WTC11 (cell line): ENCODE measurements around the gene RASD1.

ENCODE experiments used
- ATF1 ChIP-seq: sonication (generic); formaldehyde crosslinking; IDR thresholded peaks from 2 replicates; pipeline ENCODE4 v1.8.1; 2023; ENCODE audit warnings: mild to moderate bottlenecking, moderate library complexity, missing genetic modification reagents
- CREB1 ChIP-seq: sonication (generic); formaldehyde crosslinking; IDR thresholded peaks from 2 replicates; pipeline ENCODE4 v1.8.0; 2023; ENCODE audit warnings: mild to moderate bottlenecking, missing genetic modification reagents
- E2F5 ChIP-seq: sonication (generic); formaldehyde crosslinking; IDR thresholded peaks from 2 replicates; pipeline ENCODE4 v1.8.1; 2022; ENCODE audit warnings: mild to moderate bottlenecking, moderate library complexity, missing genetic modification reagents
- ESRRA ChIP-seq: sonication (generic); formaldehyde crosslinking; IDR thresholded peaks from 2 replicates; pipeline ENCODE4 v1.8.1; 2022; ENCODE audit warnings: mild to moderate bottlenecking, missing genetic modification reagents, borderline replicate concordance
- ETV6 ChIP-seq: sonication (generic); formaldehyde crosslinking; IDR thresholded peaks from 2 replicates; pipeline ENCODE4 v1.8.1; 2022; ENCODE audit warnings: mild to moderate bottlenecking, missing genetic modification reagents
- FOXP4 ChIP-seq: sonication (generic); formaldehyde crosslinking; IDR thresholded peaks from 2 replicates; pipeline ENCODE4 v1.8.0; 2022; ENCODE audit warnings: mild to moderate bottlenecking, missing genetic modification reagents
- ZBTB43 ChIP-seq: sonication (generic); formaldehyde crosslinking; IDR thresholded peaks from 2 replicates; pipeline ENCODE4 v1.8.1; 2023; ENCODE audit warnings: mild to moderate bottlenecking, missing genetic modification reagents
- TF ChIP-seq, protein P1 (sequence below): fragments of 200-600 bp; IDR thresholded peaks from 2 replicates; pipeline ENCODE4 v1.8.0; 2022; ENCODE audit warnings: antibody characterized with exemption
- TF ChIP-seq, protein P2 (sequence below): sonication (generic); formaldehyde crosslinking; IDR thresholded peaks from 2 replicates; pipeline ENCODE4 v1.8.0; 2022; ENCODE audit warnings: mild to moderate bottlenecking, missing genetic modification reagents

DNA sequence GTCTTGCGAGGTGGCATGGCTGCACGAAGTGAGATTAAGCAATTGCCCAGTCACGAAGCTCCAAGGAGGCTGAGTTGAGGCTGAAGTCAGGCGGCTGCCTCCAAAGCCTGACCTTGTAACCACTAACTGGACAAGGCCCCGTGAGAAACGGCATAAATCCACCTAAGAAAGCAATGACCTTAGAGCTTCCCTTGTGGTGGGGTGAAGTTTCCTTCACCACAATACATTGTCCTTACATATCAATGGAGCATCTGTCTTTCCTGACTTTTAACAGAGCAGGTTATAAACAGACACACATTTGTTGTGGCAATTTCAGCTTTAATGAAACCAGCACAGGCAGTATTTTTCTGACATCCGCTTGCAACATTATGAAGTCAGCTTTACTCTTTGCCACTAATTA is 21.9 kb downstream of the RASD1 start:
- TF ChIP-seq ETV6 (CRISPR knock-in tag) (no peak), ATF1 (CRISPR knock-in tag) (no peak), FOXP4 (CRISPR knock-in tag) (no peak), ESRRA (no peak), ZBTB43 (no peak), CREB1 (CRISPR knock-in tag) (no peak), E2F5 (CRISPR knock-in tag) (no peak)
- TF ChIP-seq, protein P1, sequence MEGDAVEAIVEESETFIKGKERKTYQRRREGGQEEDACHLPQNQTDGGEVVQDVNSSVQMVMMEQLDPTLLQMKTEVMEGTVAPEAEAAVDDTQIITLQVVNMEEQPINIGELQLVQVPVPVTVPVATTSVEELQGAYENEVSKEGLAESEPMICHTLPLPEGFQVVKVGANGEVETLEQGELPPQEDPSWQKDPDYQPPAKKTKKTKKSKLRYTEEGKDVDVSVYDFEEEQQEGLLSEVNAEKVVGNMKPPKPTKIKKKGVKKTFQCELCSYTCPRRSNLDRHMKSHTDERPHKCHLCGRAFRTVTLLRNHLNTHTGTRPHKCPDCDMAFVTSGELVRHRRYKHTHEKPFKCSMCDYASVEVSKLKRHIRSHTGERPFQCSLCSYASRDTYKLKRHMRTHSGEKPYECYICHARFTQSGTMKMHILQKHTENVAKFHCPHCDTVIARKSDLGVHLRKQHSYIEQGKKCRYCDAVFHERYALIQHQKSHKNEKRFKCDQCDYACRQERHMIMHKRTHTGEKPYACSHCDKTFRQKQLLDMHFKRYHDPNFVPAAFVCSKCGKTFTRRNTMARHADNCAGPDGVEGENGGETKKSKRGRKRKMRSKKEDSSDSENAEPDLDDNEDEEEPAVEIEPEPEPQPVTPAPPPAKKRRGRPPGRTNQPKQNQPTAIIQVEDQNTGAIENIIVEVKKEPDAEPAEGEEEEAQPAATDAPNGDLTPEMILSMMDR: no peak
- TF ChIP-seq, protein P2, sequence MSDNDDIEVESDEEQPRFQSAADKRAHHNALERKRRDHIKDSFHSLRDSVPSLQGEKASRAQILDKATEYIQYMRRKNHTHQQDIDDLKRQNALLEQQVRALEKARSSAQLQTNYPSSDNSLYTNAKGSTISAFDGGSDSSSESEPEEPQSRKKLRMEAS: no peak
